Suprapubic skin (tissue), 4 donors: Measurements from ENCODE around the gene LRP3.

Experiments used
- CTCF ChIP-seq, 2 donors: fragments of 200-600 bp in 1 of 2; fragments of 450-650 bp in 1 of 2; sonication (generic) in 1 of 2; IDR thresholded peaks; one replicate each; pipeline ENCODE4 v1.5.1; 2016 to 2019; ENCODE audit warnings: antibody characterized with exemption in 2 of 2, mild to moderate bottlenecking in 1 of 2, moderate library complexity in 1 of 2
- EP300 ChIP-seq: sonication (generic); formaldehyde crosslinking; IDR thresholded peaks from one replicate; pipeline ENCODE4 v1.6.1; 2017; ENCODE audit warnings: antibody characterized with exemption
- POLR2AphosphoS5 ChIP-seq, 3 donors: sonication (generic); formaldehyde crosslinking; IDR thresholded peaks; one replicate each; pipeline ENCODE4 v1.6.1; 2017; ENCODE audit warnings: antibody characterized with exemption in 3 of 3

GRCh38 chr19:33161201-33161600, 32.9 kb upstream of the LRP3 start:
- TF ChIP-seq CTCF (IDR thresholded peaks at IDR 0.05), result no peak
- no peak for TF ChIP-seq POLR2AphosphoS5 (IDR thresholded peaks at IDR 0.05)
- no peak for TF ChIP-seq EP300
